Measurements from ENCODE around the gene ODF2L.

- TF ChIP-seq MAFF (IDR thresholded peaks at IDR 0.05; ENCODE audit: low read length) = no peak
- TF ChIP-seq ZNF655 (CRISPR knock-in tag; IDR thresholded peaks at IDR 0.05) = no peak
- TF ChIP-seq NUFIP1 (IDR thresholded peaks at IDR 0.05; ENCODE audit: partially characterized antibody) = no peak
- no peak for TF ChIP-seq ZBTB26 (CRISPR knock-in tag; IDR thresholded peaks at IDR 0.05)
- no peak for TF ChIP-seq PATZ1 (CRISPR knock-in tag; IDR thresholded peaks at IDR 0.05; ENCODE audit: borderline replicate concordance)
- TF ChIP-seq TAF1 (IDR thresholded peaks at IDR 0.05; ENCODE audit: control insufficient read depth, extremely low read depth, insufficient read depth, low read length, severe bottlenecking) = no peak
- no peak for TF ChIP-seq ZNF134 (CRISPR knock-in tag; conservative IDR thresholded peaks at IDR 0.05)
Observed at GRCh38 chr1:86423873-86424272, 27.8 kb upstream of the ODF2L start, which contains the start of gene CLCA2.
